GM23338 (cell line): ENCODE results near the gene HLA-DOB. TPM values are rescaled to one million over a fixed set of nuclear protein-coding genes. Genes with fewer than 3 reads are reported as not detected.

Experiments used
- ATAC-seq: fragments of 200-7000 bp; cut with Tn5 transposase; 3 replicates; pipeline ENCODE4 v1.9.1; 2020
- DNase-seq: peaks from one replicate; pipeline ENCODE4 v3.0.0-alpha.2; 2015; ENCODE audit warnings: low spot score
- H2AFZ ChIP-seq: fragments of 200-600 bp; sonication (generic); 2 replicates; pipeline ENCODE4 v1.8.0; 2016; ENCODE audit warnings: antibody characterized with exemption, mild to moderate bottlenecking, moderate library complexity
- H3F3A ChIP-seq: fragments of 200-600 bp; sonication (generic); replicated peaks from 2 replicates; pipeline ENCODE4 v1.8.0; 2017; ENCODE audit warnings: antibody characterized with exemption, mixed run types, low read depth
- H3K27ac ChIP-seq: fragments of 200-600 bp; sonication (generic); 2 replicates; pipeline ENCODE4 v1.6.1; 2016; ENCODE audit warnings: low read depth
- H3K27me3 ChIP-seq: fragments of 200-600 bp; sonication (generic); 2 replicates; pipeline ENCODE4 v1.8.0; 2016; ENCODE audit warnings: mild to moderate bottlenecking, mixed run types, moderate library complexity; ENCODE audit not compliant: insufficient read depth
- H3K36me3 ChIP-seq: fragments of 200-600 bp; sonication (generic); 2 replicates; pipeline ENCODE4 v1.8.0; 2016; ENCODE audit warnings: mild to moderate bottlenecking; ENCODE audit not compliant: insufficient read depth
- H3K4me1 ChIP-seq: fragments of 200-600 bp; sonication (generic); 2 replicates; pipeline ENCODE4 v1.8.0; 2016; ENCODE audit warnings: mild to moderate bottlenecking, moderate library complexity; ENCODE audit not compliant: insufficient read depth
- H3K4me2 ChIP-seq: fragments of 200-600 bp; sonication (generic); 2 replicates; pipeline ENCODE4 v1.7.1; 2017; ENCODE audit warnings: mixed run types
- H3K4me3 ChIP-seq: fragments of 200-600 bp; sonication (generic); 2 replicates; pipeline ENCODE4 v1.6.1; 2016; ENCODE audit warnings: mixed run types
- H3K79me2 ChIP-seq: fragments of 200-600 bp; sonication (generic); replicated peaks from 2 replicates; pipeline ENCODE4 v1.8.0; 2017; ENCODE audit warnings: mild to moderate bottlenecking; ENCODE audit not compliant: insufficient read depth
- H3K9me2 ChIP-seq: fragments of 200-600 bp; sonication (generic); 2 replicates; pipeline ENCODE4 v1.8.0; 2017; ENCODE audit not compliant: insufficient read depth
- H4K20me1 ChIP-seq: fragments of 200-600 bp; sonication (generic); replicated peaks from 2 replicates; pipeline ENCODE4 v1.8.0; 2017; ENCODE audit warnings: mild to moderate bottlenecking; ENCODE audit not compliant: insufficient read depth
- H3K27ac Mint-ChIP-seq: 2 replicates; pipeline ENCODE4 v1.8.0; 2020; ENCODE audit warnings: inconsistent platforms, mild to moderate bottlenecking, moderate library complexity, mixed read lengths
- H3K27me3 Mint-ChIP-seq: 3 replicates; pipeline ENCODE4 v1.8.0; 2022; ENCODE audit warnings: low read depth, mild to moderate bottlenecking, moderate library complexity, mixed read lengths, inconsistent platforms; ENCODE audit not compliant: insufficient read depth, poor library complexity
- H3K36me3 Mint-ChIP-seq: 3 replicates; pipeline ENCODE4 v1.8.0; 2021; ENCODE audit warnings: low read depth, mild to moderate bottlenecking, inconsistent platforms, moderate library complexity, mixed read lengths
- H3K4me1 Mint-ChIP-seq: 3 replicates; pipeline ENCODE4 v1.8.0; 2020; ENCODE audit warnings: mild to moderate bottlenecking, inconsistent platforms, mixed read lengths
- H3K4me3 Mint-ChIP-seq: 3 replicates; pipeline ENCODE4 v1.8.0; 2021; ENCODE audit warnings: moderate library complexity, mild to moderate bottlenecking, inconsistent platforms, mixed read lengths
- H3K9me3 Mint-ChIP-seq: 3 replicates; pipeline ENCODE4 v1.8.0; 2020; ENCODE audit warnings: moderate library complexity, mild to moderate bottlenecking, inconsistent platforms, mixed read lengths
- CREB1 ChIP-seq: fragments of 250-450 bp; sonication (Bioruptor Pico); IDR thresholded peaks from 2 replicates; pipeline ENCODE4 v1.5.0; 2020; ENCODE audit warnings: low read depth, mild to moderate bottlenecking, moderate library complexity
- CTCF ChIP-seq, 2 experiments: fragments of 200-600 bp in 1 of 2; sonication (generic) in 1 of 2; conservative IDR thresholded peaks; 2 replicates each; pipeline versions ENCODE4 v1.5.1 to v1.6.1; 2016 to 2017; ENCODE audit warnings: antibody characterized with exemption in 2 of 2, low read depth in 2 of 2, mild to moderate bottlenecking in 2 of 2, moderate library complexity in 1 of 2
- ETS1 ChIP-seq: IDR thresholded peaks from 2 replicates; pipeline ENCODE4 v1.6.1; 2016; ENCODE audit warnings: antibody characterized with exemption
- EZH2 ChIP-seq: fragments of 200-600 bp; sonication (generic); IDR thresholded peaks from one replicate; pipeline ENCODE4 v1.8.0; 2017; ENCODE audit warnings: antibody characterized with exemption, mild to moderate bottlenecking, low read depth; ENCODE audit not compliant: unreplicated experiment
- JUNB ChIP-seq: IDR thresholded peaks from one replicate; pipeline ENCODE4 v1.6.1; 2016; ENCODE audit warnings: antibody characterized with exemption; ENCODE audit not compliant: unreplicated experiment
- NANOG ChIP-seq: IDR thresholded peaks from 2 replicates; pipeline ENCODE4 v1.6.1; 2016; ENCODE audit warnings: antibody characterized with exemption, borderline replicate concordance
- POLR2AphosphoS5 ChIP-seq: IDR thresholded peaks from 2 replicates; pipeline ENCODE4 v1.6.1; 2016; ENCODE audit warnings: antibody characterized with exemption, low read depth
- REST ChIP-seq: IDR thresholded peaks from one replicate; pipeline ENCODE4 v1.6.1; 2018; ENCODE audit warnings: antibody characterized with exemption; ENCODE audit not compliant: unreplicated experiment
- STAT1 ChIP-seq: IDR thresholded peaks from one replicate; pipeline ENCODE4 v1.6.1; 2016; ENCODE audit warnings: antibody characterized with exemption; ENCODE audit not compliant: unreplicated experiment
- ZNF114 ChIP-seq: fragments of 250-450 bp; sonication (Bioruptor Pico); IDR thresholded peaks from 2 replicates; pipeline ENCODE4 v1.5.0; 2020; ENCODE audit warnings: mild to moderate bottlenecking, moderate library complexity
- ZNF331 ChIP-seq: fragments of 250-450 bp; sonication (Bioruptor Pico); IDR thresholded peaks from 2 replicates; pipeline ENCODE4 v1.5.0; 2020; ENCODE audit warnings: low read depth, mild to moderate bottlenecking, moderate library complexity
- ZNF462 ChIP-seq: fragments of 250-450 bp; sonication (Bioruptor Pico); IDR thresholded peaks from 2 replicates; pipeline ENCODE4 v1.5.0; 2020; ENCODE audit warnings: mild to moderate bottlenecking, moderate library complexity
- polyA plus RNA-seq: library from polyadenylated mRNA; unstranded; fragments of >200 nt; fragmentation: Nextera tagmentation; extraction: Ambion mirVana; gene quantifications from 2 replicates; pipeline ENCODE4 v1.2.1, GENCODE V29; 2016
- total RNA-seq: library from RNA; depleted of rRNA; stranded (reverse); fragments of >200 nt; shearing (Covaris generic); gene quantifications from 2 replicates; pipeline ENCODE4 v1.2.3, GENCODE V29; 2014

The HLA-DOB gene
- total and polyA plus RNA-seq, 2 experiments from 2014 or later: not detected

GRCh38 chr6:32832535-32832934 lies 15.7 kb upstream of the HLA-DOB start:
- Histone ChIP-seq H3K9me2 (no peaks in the 10 kb centered on the region), H3F3A (no peaks in the 10 kb centered on the region), H3K27me3 (no peaks in the 10 kb centered on the region), H4K20me1 (0 out of 2 replicates have a peak, but pooled peaks cover 6% of the 10 kb centered on the region), H3K4me1 (peaks cover 10% of the 10 kb centered on the region; the same call in 1 of the 2 replicates), H3K27ac (no peak overlapping the region), H3K36me3 (0 out of 2 replicates have a peak, but pooled peaks cover 3% of the 10 kb centered on the region), H3K79me2 (no peaks in the 10 kb centered on the region), H3K4me2 (no peak overlapping the region), H2AFZ (no peak overlapping the region), H3K4me3 (no peak overlapping the region)
- H3K9me3 Mint-ChIP-seq: no peaks in the 10 kb centered on the region
- H3K27me3 Mint-ChIP-seq: peaks cover 7% of the 10 kb centered on the region
- ATAC-seq (no peak), DNase-seq (no peak)
- peaks cover 9% of the 10 kb centered on the region for H3K36me3 Mint-ChIP-seq
- no peak overlapping the region for H3K4me3 Mint-ChIP-seq
- H3K4me1 Mint-ChIP-seq: peaks cover 10% of the 10 kb centered on the region
- H3K27ac Mint-ChIP-seq: no peak overlapping the region
- no peak for TF ChIP-seq CTCF (conservative IDR thresholded peaks at IDR 0.05; ENCODE audit: low read depth in 2 of 2)
- no peak for TF ChIP-seq JUNB
- no peak for TF ChIP-seq REST
- no peak for TF ChIP-seq NANOG
- no peak for TF ChIP-seq ZNF114 (CRISPR knock-in tag)
- TF ChIP-seq ZNF331: no peak
- no peak for TF ChIP-seq ZNF462
- no peak for TF ChIP-seq ETS1
- no peak for TF ChIP-seq CREB1 (CRISPR knock-in tag)
- no peak for TF ChIP-seq STAT1
- no peak for TF ChIP-seq EZH2
- no peak for TF ChIP-seq POLR2AphosphoS5
